Measurements from ENCODE around the gene TNS3. TPM values are rescaled to one million over a fixed set of nuclear protein-coding genes. Genes with fewer than 3 reads are reported as not detected.

Gene TNS3
- total RNA-seq, 1 experiment from 2014 or later: 143 TPM

GRCh38 chr7:47356261-47356660, 225.7 kb downstream of the TNS3 start:
- Histone ChIP-seq H3K4me3 (no peak overlapping the region), H3K4me2 (no peak overlapping the region), H3K4me1 (replicated peaks; ENCODE audit: insufficient read depth) (peaks cover 5% of the 10 kb centered on the region), H3K27me3 (ENCODE audit: insufficient read depth, low read depth) (no peaks in the 10 kb centered on the region), H3K9me2 (ENCODE audit: insufficient read depth) (no peaks in the 10 kb centered on the region), H3K79me2 (ENCODE audit: low read depth) (peaks cover 97% of the 10 kb centered on the region), H3K36me3 (ENCODE audit: low read depth) (peaks cover 45% of the 10 kb centered on the region), H4K20me1 (ENCODE audit: insufficient read depth) (peaks cover 100% of the 10 kb centered on the region), H3K27ac (no peak overlapping the region), H3K9me3 (ENCODE audit: insufficient read depth, low read depth) (no peaks in the 10 kb centered on the region), H2AFZ (no peak overlapping the region), H3F3A (ENCODE audit: insufficient read depth, low read depth) (peaks cover 24% of the 10 kb centered on the region)
- no peak for DNase-seq
- ChIA-PET POLR2A (ENCODE audit: unreplicated experiment) (no interaction called here), CTCF (no interaction called here)
- no TSS peak for BruUV-seq (replicated peaks)
- intact Hi-C loops (cut with micrococcal nuclease; ENCODE audit: unreplicated experiment): no loop called here
- TF ChIP-seq, protein P1, sequence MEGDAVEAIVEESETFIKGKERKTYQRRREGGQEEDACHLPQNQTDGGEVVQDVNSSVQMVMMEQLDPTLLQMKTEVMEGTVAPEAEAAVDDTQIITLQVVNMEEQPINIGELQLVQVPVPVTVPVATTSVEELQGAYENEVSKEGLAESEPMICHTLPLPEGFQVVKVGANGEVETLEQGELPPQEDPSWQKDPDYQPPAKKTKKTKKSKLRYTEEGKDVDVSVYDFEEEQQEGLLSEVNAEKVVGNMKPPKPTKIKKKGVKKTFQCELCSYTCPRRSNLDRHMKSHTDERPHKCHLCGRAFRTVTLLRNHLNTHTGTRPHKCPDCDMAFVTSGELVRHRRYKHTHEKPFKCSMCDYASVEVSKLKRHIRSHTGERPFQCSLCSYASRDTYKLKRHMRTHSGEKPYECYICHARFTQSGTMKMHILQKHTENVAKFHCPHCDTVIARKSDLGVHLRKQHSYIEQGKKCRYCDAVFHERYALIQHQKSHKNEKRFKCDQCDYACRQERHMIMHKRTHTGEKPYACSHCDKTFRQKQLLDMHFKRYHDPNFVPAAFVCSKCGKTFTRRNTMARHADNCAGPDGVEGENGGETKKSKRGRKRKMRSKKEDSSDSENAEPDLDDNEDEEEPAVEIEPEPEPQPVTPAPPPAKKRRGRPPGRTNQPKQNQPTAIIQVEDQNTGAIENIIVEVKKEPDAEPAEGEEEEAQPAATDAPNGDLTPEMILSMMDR (conservative IDR thresholded peaks at IDR 0.05): no peak
- TF ChIP-seq EZH2 (IDR thresholded peaks at IDR 0.05; ENCODE audit: low read depth): no peak

DNA sequence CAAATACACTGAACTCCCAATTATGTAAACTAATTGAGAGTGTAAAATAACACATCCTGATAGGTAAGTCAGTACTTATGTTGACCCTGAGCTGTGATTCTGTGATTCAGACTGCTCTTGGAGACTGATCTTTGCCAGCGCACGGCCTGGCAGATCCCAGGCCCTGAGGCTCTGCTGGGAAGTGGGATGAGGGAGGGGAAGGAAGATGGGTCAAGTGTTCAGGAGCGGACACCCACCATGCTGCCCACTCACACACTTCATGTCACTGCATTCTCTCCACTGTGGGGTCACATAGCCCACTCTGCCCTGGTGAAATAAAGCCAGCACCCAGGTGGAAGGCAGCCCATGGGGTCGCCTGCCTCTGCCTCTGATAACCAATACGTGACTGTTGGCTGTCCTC, 226.2 kb downstream of the TNS3 start:
- Histone ChIP-seq H3K9me2 (ENCODE audit: insufficient read depth) (no peaks in the 10 kb centered on the region), H4K20me1 (ENCODE audit: insufficient read depth) (peaks cover 100% of the 10 kb centered on the region), H3K27ac (no peak overlapping the region), H2AFZ (no peak overlapping the region), H3K79me2 (ENCODE audit: low read depth) (peaks cover 94% of the 10 kb centered on the region), H3K4me3 (no peak overlapping the region), H3K4me2 (no peak overlapping the region), H3K9me3 (ENCODE audit: insufficient read depth, low read depth) (no peaks in the 10 kb centered on the region), H3K4me1 (replicated peaks; ENCODE audit: insufficient read depth) (no peaks in the 10 kb centered on the region), H3K27me3 (ENCODE audit: insufficient read depth, low read depth) (no peaks in the 10 kb centered on the region), H3K36me3 (ENCODE audit: low read depth) (peaks cover 44% of the 10 kb centered on the region), H3F3A (ENCODE audit: insufficient read depth, low read depth) (peaks cover 21% of the 10 kb centered on the region)
- ChIA-PET POLR2A (ENCODE audit: unreplicated experiment) (no interaction called here), CTCF (no interaction called here)
- no peak for TF ChIP-seq EZH2 (IDR thresholded peaks at IDR 0.05; ENCODE audit: low read depth)
- TF ChIP-seq, protein P1 (conservative IDR thresholded peaks at IDR 0.05): no peak
- no peak for DNase-seq
- BruUV-seq (replicated peaks): no TSS peak
- intact Hi-C loops (cut with micrococcal nuclease; ENCODE audit: unreplicated experiment): no loop called here

GRCh38 chr7:47354831-47355541, 226.9 kb downstream of the TNS3 start:
- no peaks in the 10 kb centered on the region for H3K9me2 ChIP-seq (ENCODE audit: insufficient read depth)
- H3K36me3 ChIP-seq (ENCODE audit: low read depth): peaks cover 37% of the 10 kb centered on the region
- H2AFZ ChIP-seq: no peak overlapping the region
- CTCF ChIA-PET: no interaction called here
- H3K27ac ChIP-seq: no peak overlapping the region
- no peak overlapping the region for H3K4me2 ChIP-seq
- peaks cover 28% of the 10 kb centered on the region for H3F3A ChIP-seq (ENCODE audit: insufficient read depth, low read depth)
- H3K27me3 ChIP-seq (ENCODE audit: insufficient read depth, low read depth): no peaks in the 10 kb centered on the region
- H3K4me1 ChIP-seq (replicated peaks; ENCODE audit: insufficient read depth): no peaks in the 10 kb centered on the region
- H4K20me1 ChIP-seq (ENCODE audit: insufficient read depth): peaks cover 100% of the 10 kb centered on the region
- H3K9me3 ChIP-seq (ENCODE audit: insufficient read depth, low read depth): no peaks in the 10 kb centered on the region
- no peak for TF ChIP-seq EZH2 (IDR thresholded peaks at IDR 0.05; ENCODE audit: low read depth)
- TF ChIP-seq, protein P1 (conservative IDR thresholded peaks at IDR 0.05): no peak
- intact Hi-C loops (cut with micrococcal nuclease; ENCODE audit: unreplicated experiment): no loop called here
- H3K4me3 ChIP-seq: no peak overlapping the region
- DNase-seq: no peak
- peaks cover 87% of the 10 kb centered on the region for H3K79me2 ChIP-seq (ENCODE audit: low read depth)
- POLR2A ChIA-PET (ENCODE audit: unreplicated experiment): interaction anchor here (0.7 kb wide), 1 partner anchor 107 kb away, joined by 13 read pairs; no protein-coding TSS in a partner anchor
- no TSS peak for BruUV-seq (replicated peaks)
